NB4 (cell line): Measurements from ENCODE around the gene FTCD.
"Not testable (repeated sequence)": the region's sequence is repeated elsewhere in the genome, so short reads cannot be mapped to it uniquely, and the experiment has no call there.

Experiments used
- DNase-seq: peaks from one replicate; pipeline ENCODE4 v3.0.0; 2010; ENCODE audit warnings: low read depth
- H3K4me3 ChIP-seq: one replicate; pipeline ENCODE4 v1.5.1; 2011; ENCODE audit warnings: mild to moderate bottlenecking, low read depth, low read length, moderate library complexity
- MYC ChIP-seq: IDR thresholded peaks from 2 replicates; pipeline ENCODE4 v1.6.1; 2011; ENCODE audit warnings: low read depth, low read length
- POLR2A ChIP-seq: IDR thresholded peaks from 2 replicates; pipeline ENCODE4 v1.6.1; 2011; ENCODE audit warnings: mild to moderate bottlenecking; ENCODE audit not compliant: insufficient read length; ENCODE audit errors: extremely low read depth
- TF ChIP-seq, protein P1 (sequence below): IDR thresholded peaks from 2 replicates; pipeline ENCODE4 v1.6.1; 2011; ENCODE audit warnings: low read depth, low read length
- TF ChIP-seq, protein P2 (sequence below): IDR thresholded peaks from one replicate; pipeline ENCODE4 v1.5.1; 2012; ENCODE audit warnings: low read depth, low read length

FTCD gene

DNA sequence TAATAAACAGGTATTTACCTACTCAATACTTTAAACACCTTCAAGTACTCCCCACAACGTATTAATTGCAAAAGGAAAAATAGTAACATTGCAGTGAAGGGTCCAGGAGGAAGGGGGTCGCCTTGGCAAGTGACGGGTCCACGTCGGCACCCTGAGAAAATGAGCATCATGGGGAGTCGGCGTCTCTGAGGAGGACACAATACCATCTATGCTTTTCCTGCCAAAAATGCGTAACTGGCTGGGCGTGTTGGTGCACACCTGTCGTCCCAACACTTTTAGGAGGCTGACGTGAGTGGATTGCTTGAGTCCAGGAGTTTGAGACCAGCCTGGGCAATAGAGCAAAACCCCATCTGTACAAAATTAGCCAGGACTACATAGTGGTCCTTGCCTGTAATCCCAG lies 7.3 kb downstream of the FTCD start:
- no peak for DNase-seq
- no peak overlapping the region for H3K4me3 ChIP-seq
- TF ChIP-seq POLR2A, result no peak
- TF ChIP-seq, protein P1, sequence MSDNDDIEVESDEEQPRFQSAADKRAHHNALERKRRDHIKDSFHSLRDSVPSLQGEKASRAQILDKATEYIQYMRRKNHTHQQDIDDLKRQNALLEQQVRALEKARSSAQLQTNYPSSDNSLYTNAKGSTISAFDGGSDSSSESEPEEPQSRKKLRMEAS, result no peak
- TF ChIP-seq MYC, result no peak
- TF ChIP-seq, protein P2, sequence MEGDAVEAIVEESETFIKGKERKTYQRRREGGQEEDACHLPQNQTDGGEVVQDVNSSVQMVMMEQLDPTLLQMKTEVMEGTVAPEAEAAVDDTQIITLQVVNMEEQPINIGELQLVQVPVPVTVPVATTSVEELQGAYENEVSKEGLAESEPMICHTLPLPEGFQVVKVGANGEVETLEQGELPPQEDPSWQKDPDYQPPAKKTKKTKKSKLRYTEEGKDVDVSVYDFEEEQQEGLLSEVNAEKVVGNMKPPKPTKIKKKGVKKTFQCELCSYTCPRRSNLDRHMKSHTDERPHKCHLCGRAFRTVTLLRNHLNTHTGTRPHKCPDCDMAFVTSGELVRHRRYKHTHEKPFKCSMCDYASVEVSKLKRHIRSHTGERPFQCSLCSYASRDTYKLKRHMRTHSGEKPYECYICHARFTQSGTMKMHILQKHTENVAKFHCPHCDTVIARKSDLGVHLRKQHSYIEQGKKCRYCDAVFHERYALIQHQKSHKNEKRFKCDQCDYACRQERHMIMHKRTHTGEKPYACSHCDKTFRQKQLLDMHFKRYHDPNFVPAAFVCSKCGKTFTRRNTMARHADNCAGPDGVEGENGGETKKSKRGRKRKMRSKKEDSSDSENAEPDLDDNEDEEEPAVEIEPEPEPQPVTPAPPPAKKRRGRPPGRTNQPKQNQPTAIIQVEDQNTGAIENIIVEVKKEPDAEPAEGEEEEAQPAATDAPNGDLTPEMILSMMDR, result no peak

DNA sequence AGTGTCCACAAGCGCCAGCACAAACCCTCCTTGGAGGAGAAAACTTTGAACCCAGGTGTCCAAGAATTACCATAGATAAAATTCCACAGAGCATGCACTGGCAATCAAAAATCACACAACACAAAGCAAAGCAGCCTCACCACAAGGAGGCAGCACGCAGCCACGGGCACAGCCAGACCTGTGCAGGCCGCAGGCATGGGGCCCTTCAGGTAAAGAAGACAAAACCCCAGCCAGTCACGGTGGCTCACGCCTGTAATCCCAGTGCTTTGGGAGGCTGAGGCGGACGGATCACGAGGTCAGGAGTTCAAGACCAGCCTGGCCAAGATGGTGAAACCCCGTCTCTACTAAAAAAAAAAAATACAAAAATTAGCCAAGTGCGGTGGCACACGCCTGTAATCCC lies 8.0 kb downstream of the FTCD start:
- H3K4me3 ChIP-seq, result not testable (repeated sequence)
- peak; percentile 50; the same call in 1 of the 2 replicates for TF ChIP-seq MYC
- TF ChIP-seq, protein P2, result peak; percentile 79
- TF ChIP-seq, protein P1, result peak; percentile 43; the same call in 1 of the 2 replicates
- DNase-seq, result peak; percentile 71

- TF ChIP-seq, protein P2, result no peak
- no peak for TF ChIP-seq MYC
- TF ChIP-seq, protein P1, result no peak
- TF ChIP-seq POLR2A, result no peak
- no peak for DNase-seq
- H3K4me3 ChIP-seq, result no peak overlapping the region
Observed at GRCh38 chr21:46146856-46147255, 8.5 kb downstream of the FTCD start.

- DNase-seq, result no peak
- no peak for TF ChIP-seq POLR2A
- TF ChIP-seq, protein P2, result no peak
- no peak for TF ChIP-seq MYC
- TF ChIP-seq, protein P1, result no peak
- no peak overlapping the region for H3K4me3 ChIP-seq
Observed at GRCh38 chr21:46145840-46146691, 9.3 kb downstream of the FTCD start.

DNA sequence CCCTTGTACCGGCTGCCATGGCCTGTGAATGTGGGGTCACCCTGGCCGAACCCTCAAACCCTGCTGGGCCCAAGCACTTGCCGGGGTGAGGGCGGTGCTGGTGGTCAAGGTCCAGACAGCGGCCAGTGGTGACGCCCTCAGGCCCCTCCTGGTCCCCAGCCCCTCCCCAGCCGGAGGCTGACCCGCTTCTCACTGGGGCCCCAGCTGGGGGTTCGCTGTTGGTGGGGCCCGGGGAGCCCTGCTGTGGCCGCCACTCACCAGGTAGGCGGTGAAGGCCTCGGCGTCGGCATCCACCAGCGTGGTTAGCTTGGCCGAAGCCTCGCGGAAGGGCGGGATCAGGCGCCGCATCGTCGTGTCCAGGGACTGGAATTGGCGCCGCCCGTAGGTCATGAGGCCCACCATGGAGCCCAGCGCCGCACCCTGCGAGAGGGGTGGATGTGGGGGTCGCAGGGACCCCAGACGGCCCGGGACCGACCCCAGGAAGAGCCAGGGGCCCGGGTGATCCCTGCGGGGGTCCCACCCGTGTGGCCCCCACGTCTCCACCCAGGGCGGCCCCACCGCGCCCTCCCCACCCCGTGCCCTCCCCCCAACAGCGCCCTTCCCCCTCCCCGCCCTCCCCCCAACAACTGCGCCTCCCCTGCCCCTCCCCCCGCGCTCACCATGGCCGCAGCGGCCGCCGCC lies 10.1 kb downstream of the FTCD start:
- no peak overlapping the region for H3K4me3 ChIP-seq
- no peak for DNase-seq
- TF ChIP-seq POLR2A (no peak), MYC (no peak)
- TF ChIP-seq, protein P2, result no peak
- TF ChIP-seq, protein P1, result no peak
